NCI-H1436 (cell line): ENCODE data around the gene CHAC1.
"Not testable (repeated sequence)": the region's sequence is repeated elsewhere in the genome, so short reads cannot be mapped to it uniquely, and the experiment has no call there.

Experiments used
- DNase-seq: peaks from one replicate; lab custom pipeline; 2025; lab: John Stamatoyannopoulos, UW

The CHAC1 gene

GRCh38 chr15:40937762-40938535 lies 15.3 kb upstream of the CHAC1 start:
- DNase-seq: peak; percentile 21

- no peak for DNase-seq
Measured at GRCh38 chr15:40938536-40938870, 14.8 kb upstream of the CHAC1 start.

- no peak for DNase-seq
Measured at GRCh38 chr15:40940296-40940801, 12.9 kb upstream of the CHAC1 start.

- no peak for DNase-seq
Measured at GRCh38 chr15:40941068-40941527, 12.2 kb upstream of the CHAC1 start.

- peak; percentile 46 for DNase-seq
Measured at GRCh38 chr15:40941528-40942336, 11.5 kb upstream of the CHAC1 start.

GRCh38 chr15:40942337-40942854 lies 10.9 kb upstream of the CHAC1 start:
- no peak for DNase-seq

GRCh38 chr15:40942878-40943277 lies 10.4 kb upstream of the CHAC1 start:
- DNase-seq: no peak

- DNase-seq: no peak
Measured at GRCh38 chr15:40943764-40944365, 9.4 kb upstream of the CHAC1 start.

- no peak for DNase-seq
Measured at GRCh38 chr15:40944510-40945296, 8.6 kb upstream of the CHAC1 start.

- no peak for DNase-seq
Measured at GRCh38 chr15:40948706-40949473, 4.4 kb upstream of the CHAC1 start.

- DNase-seq: no peak
Measured at GRCh38 chr15:40949756-40950207, 3.5 kb upstream of the CHAC1 start.

- DNase-seq: no peak
Measured at GRCh38 chr15:40951764-40952163, 1.5 kb upstream of the CHAC1 start.

GRCh38 chr15:40952301-40952900 lies 870 bp upstream of the CHAC1 start:
- DNase-seq: no peak

- DNase-seq: no peak
Measured at GRCh38 chr15:40953713-40954074, 423 bp downstream of the CHAC1 start.

- DNase-seq: not testable (repeated sequence)
Measured at GRCh38 chr15:40954158-40954848, 1.0 kb downstream of the CHAC1 start.

- no peak for DNase-seq
Measured at GRCh38 chr15:40955141-40955903, 2.1 kb downstream of the CHAC1 start.

- DNase-seq: no peak
Measured at GRCh38 chr15:40955930-40956540, 2.8 kb downstream of the CHAC1 start.

- no peak for DNase-seq
Measured at GRCh38 chr15:40956541-40956982, 3.3 kb downstream of the CHAC1 start.
